VCaP (cell line): Measurements from ENCODE around the gene OR5AU1.

Experiments used
- H3K27ac ChIP-seq: fragments of 450-650 bp; 2 replicates; pipeline ENCODE4 v1.5.1; 2017
- CTCF ChIP-seq: fragments of 450-650 bp; conservative IDR thresholded peaks from 2 replicates; pipeline ENCODE4 v1.5.1; 2017; ENCODE audit warnings: mild to moderate bottlenecking, moderate library complexity

OR5AU1 gene

GRCh38 chr14:21142357-21142756 lies 13.5 kb downstream of the OR5AU1 start:
- no peak overlapping the region for H3K27ac ChIP-seq
- TF ChIP-seq CTCF, result no peak

GRCh38 chr14:21136024-21136423 lies 19.8 kb downstream of the OR5AU1 start:
- peak; percentile 84 for TF ChIP-seq CTCF
- no peak overlapping the region for H3K27ac ChIP-seq

GRCh38 chr14:21133901-21134300 lies 22.0 kb downstream of the OR5AU1 start:
- TF ChIP-seq CTCF, result no peak
- no peak overlapping the region for H3K27ac ChIP-seq

- H3K27ac ChIP-seq, result no peak overlapping the region
- no peak for TF ChIP-seq CTCF
Observed at GRCh38 chr14:21123429-21123828, 32.4 kb downstream of the OR5AU1 start.

GRCh38 chr14:21121122-21121521 lies 34.7 kb downstream of the OR5AU1 start:
- no peak overlapping the region for H3K27ac ChIP-seq
- no peak for TF ChIP-seq CTCF

GRCh38 chr14:21120686-21121085 lies 35.2 kb downstream of the OR5AU1 start:
- no peak overlapping the region for H3K27ac ChIP-seq

GRCh38 chr14:21118933-21119332 lies 36.9 kb downstream of the OR5AU1 start:
- no peak for TF ChIP-seq CTCF

More at GRCh38 chr14:21120686-21121085, 35.2 kb downstream of the OR5AU1 start:
- TF ChIP-seq CTCF, result no peak

GRCh38 chr14:21113369-21113768 lies 42.5 kb downstream of the OR5AU1 start:
- H3K27ac ChIP-seq, result peak overlapping the region; percentile 66; the same call in 1 of the 2 replicates
- TF ChIP-seq CTCF, result no peak

More at GRCh38 chr14:21118933-21119332, 36.9 kb downstream of the OR5AU1 start:
- H3K27ac ChIP-seq, result no peak overlapping the region
